ENCODE measurements around the gene CREM.

CREM gene

DNA sequence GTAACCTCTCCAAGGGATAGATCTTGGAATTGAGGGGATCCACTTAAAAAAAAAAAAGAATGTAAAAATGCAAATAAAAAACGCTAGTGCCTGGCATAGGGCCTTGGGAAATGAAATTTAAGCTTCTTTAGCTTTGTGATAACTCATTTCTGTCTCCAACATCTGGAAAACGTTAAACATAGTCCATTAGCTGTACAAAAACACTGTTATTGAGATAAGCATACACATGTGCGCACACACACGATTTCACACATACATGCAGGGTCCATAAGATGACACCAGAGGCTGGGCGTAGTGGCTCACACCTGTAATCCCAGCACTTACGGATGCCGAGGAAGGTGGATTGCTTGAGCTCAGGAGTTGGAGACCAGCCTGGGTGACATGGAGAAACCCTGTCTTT is 22.8 kb upstream of the CREM start:
- TF ChIP-seq, protein P1, sequence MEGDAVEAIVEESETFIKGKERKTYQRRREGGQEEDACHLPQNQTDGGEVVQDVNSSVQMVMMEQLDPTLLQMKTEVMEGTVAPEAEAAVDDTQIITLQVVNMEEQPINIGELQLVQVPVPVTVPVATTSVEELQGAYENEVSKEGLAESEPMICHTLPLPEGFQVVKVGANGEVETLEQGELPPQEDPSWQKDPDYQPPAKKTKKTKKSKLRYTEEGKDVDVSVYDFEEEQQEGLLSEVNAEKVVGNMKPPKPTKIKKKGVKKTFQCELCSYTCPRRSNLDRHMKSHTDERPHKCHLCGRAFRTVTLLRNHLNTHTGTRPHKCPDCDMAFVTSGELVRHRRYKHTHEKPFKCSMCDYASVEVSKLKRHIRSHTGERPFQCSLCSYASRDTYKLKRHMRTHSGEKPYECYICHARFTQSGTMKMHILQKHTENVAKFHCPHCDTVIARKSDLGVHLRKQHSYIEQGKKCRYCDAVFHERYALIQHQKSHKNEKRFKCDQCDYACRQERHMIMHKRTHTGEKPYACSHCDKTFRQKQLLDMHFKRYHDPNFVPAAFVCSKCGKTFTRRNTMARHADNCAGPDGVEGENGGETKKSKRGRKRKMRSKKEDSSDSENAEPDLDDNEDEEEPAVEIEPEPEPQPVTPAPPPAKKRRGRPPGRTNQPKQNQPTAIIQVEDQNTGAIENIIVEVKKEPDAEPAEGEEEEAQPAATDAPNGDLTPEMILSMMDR (IDR thresholded peaks at IDR 0.05): no peak
- H3K4me1 ChIP-seq (ENCODE audit: control insufficient read depth in 1 of 2, insufficient read depth in 1 of 2, low read depth in 1 of 2, low read length in 1 of 2): no peaks in the 10 kb centered on the region
- no peaks in the 10 kb centered on the region for H3K9me3 ChIP-seq
- H3K4me3 ChIP-seq (ENCODE audit: low read depth in 1 of 2, low read length in 1 of 2): no peak overlapping the region
- H3K27ac ChIP-seq: no peak overlapping the region
- peaks cover 15% of the 10 kb centered on the region for H3K27me3 ChIP-seq
- no peaks in the 10 kb centered on the region for H3K36me3 ChIP-seq

DNA sequence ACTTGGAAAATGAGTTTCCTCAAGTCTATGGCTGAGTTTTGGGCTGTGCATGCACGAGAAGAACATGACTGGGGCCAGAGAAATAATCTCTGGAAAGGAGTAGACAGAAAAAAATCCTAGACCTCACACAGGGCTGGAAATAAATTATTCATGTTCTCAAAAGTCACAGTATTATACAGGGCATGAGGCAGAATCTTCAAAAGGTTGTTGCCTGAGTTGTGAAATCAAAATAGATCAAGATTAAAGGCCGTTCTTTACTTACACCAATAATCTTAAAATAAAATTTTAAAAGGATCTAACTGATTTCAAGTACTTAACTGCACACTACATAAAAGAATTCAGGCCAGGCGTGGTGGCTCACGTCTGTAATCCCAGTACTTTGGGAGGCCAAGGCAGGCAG is 14.1 kb upstream of the CREM start:
- no peak overlapping the region for H3K27ac ChIP-seq
- H3K9me3 ChIP-seq: no peaks in the 10 kb centered on the region
- H3K27me3 ChIP-seq: peaks cover 11% of the 10 kb centered on the region
- no peaks in the 10 kb centered on the region for H3K36me3 ChIP-seq
- H3K4me3 ChIP-seq (ENCODE audit: low read depth in 1 of 2, low read length in 1 of 2): no peak overlapping the region
- H3K4me1 ChIP-seq (ENCODE audit: control insufficient read depth in 1 of 2, insufficient read depth in 1 of 2, low read depth in 1 of 2, low read length in 1 of 2): no peaks in the 10 kb centered on the region
- TF ChIP-seq, protein P1 (IDR thresholded peaks at IDR 0.05): no peak

DNA sequence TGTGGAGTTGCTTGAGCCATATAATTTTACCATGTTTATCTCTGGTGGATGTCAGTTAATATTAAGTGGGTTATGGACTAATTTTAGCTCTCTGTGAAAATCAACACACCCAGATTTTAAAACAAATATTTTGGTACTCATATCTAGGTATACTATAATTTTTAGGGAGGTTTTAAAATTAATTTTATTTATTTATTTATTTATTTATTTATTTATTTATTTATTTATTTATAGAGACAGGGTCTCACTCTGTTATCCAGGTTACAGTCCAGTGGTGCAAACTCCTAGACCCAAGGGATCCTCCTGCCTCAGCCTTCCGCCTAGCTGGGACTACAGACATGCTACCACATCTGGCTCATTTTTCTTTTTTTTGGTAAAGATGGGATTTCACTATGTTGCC is 7.3 kb upstream of the CREM start:
- Histone ChIP-seq H3K9me3 (no peaks in the 10 kb centered on the region), H3K27me3 (peaks cover 21% of the 10 kb centered on the region), H3K36me3 (no peaks in the 10 kb centered on the region), H3K27ac (no peak overlapping the region), H3K4me3 (ENCODE audit: low read depth in 1 of 2, low read length in 1 of 2) (no peak overlapping the region), H3K4me1 (ENCODE audit: control insufficient read depth in 1 of 2, insufficient read depth in 1 of 2, low read depth in 1 of 2, low read length in 1 of 2) (no peaks in the 10 kb centered on the region)
- TF ChIP-seq, protein P1 (IDR thresholded peaks at IDR 0.05): no peak

DNA sequence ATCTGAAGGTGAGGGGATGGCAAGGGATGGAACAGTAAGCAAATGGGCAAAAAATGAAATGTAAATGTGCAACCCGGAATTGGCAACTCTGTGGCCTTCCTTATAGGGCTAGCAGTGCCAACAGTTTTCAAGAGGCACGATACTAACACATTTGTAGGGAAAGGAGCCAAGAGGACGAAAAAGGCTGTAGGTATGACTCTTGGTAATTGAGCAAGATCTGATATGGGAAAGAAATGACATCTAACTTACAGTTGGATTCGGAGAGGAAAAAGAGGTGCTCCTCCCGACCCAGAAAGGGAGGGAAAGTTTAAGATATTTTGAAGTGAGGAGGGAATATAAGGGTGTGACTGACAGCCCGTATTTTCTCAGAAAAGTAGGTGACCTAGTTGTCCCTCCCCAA is 2.1 kb upstream of the CREM start:
- Histone ChIP-seq H3K36me3 (no peaks in the 10 kb centered on the region), H3K9me3 (no peaks in the 10 kb centered on the region), H3K27me3 (no peaks in the 10 kb centered on the region), H3K4me3 (ENCODE audit: low read depth in 1 of 2, low read length in 1 of 2) (no peak overlapping the region), H3K4me1 (ENCODE audit: control insufficient read depth in 1 of 2, insufficient read depth in 1 of 2, low read depth in 1 of 2, low read length in 1 of 2) (peaks cover 11 to 17% of the 10 kb centered on the region in 2 experiments), H3K27ac (no peak overlapping the region)
- TF ChIP-seq, protein P1 (IDR thresholded peaks at IDR 0.05): no peak

DNA sequence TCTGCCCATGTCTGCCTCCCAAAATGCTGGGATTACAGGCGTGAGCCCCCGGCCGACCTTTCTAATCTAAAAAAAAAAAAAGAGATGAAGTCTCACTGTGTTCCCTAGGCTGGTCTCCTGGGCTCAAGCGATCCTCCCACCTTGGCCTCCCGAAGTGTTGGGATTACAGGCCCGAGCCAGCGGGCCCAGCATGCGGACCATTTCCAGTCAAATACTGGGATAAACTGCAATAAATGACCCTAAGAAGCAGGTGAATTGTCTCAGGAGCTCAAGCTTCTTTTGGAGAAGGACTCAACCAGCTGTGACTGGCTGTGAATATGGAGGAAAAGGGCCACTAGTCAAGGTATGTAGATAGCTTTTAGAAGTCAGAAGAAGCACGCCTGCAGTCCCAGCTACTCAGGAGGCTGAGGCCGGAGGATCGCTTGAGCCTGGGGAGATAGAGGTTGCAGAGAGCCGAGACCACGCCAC is 550 bp upstream of the CREM start:
- Histone ChIP-seq H3K27me3 (no peaks in the 10 kb centered on the region), H3K9me3 (no peaks in the 10 kb centered on the region), H3K4me1 (ENCODE audit: control insufficient read depth in 1 of 2, insufficient read depth in 1 of 2, low read depth in 1 of 2, low read length in 1 of 2) (peaks cover 11 to 17% of the 10 kb centered on the region in 2 experiments), H3K4me3 (ENCODE audit: low read depth in 1 of 2, low read length in 1 of 2) (peak overlapping the region; percentile 81 to 92), H3K27ac (peak overlapping the region; percentile 99), H3K36me3 (no peaks in the 10 kb centered on the region)
- TF ChIP-seq, protein P1 (IDR thresholded peaks at IDR 0.05): no peak
